BLaER1 treated with 17β-estradiol and CSF1 and Interleukin-3, amounts not matched to agents 10 nM and 100 nM (cell line): ENCODE results near the gene PPIL4.
A peak's percentile ranks its signal among the peaks of the same experiment; 100 is the strongest.

Source experiments
- H3K27ac ChIP-seq, 11 experiments: shearing (Covaris generic); formaldehyde crosslinking; 2 replicates each; pipeline ENCODE4 v1.8.1; 2022
- H3K27me3 ChIP-seq, 11 experiments: shearing (Covaris generic); formaldehyde crosslinking; 2 replicates each; pipeline ENCODE4 v1.8.1; 2022
- H3K36me3 ChIP-seq, 11 experiments: shearing (Covaris generic); formaldehyde crosslinking; 2 replicates each; pipeline ENCODE4 v1.8.1; 2022
- H3K4me1 ChIP-seq, 10 experiments: shearing (Covaris generic); formaldehyde crosslinking; 2 replicates each; pipeline ENCODE4 v1.8.1; 2022
- H3K4me2 ChIP-seq, 11 experiments: shearing (Covaris generic); formaldehyde crosslinking; 2 replicates each; pipeline ENCODE4 v1.8.1; 2022
- H3K4me3 ChIP-seq, 10 experiments: shearing (Covaris generic); formaldehyde crosslinking; 2 replicates each; pipeline ENCODE4 v1.8.1; 2022
- H3K9ac ChIP-seq, 11 experiments: shearing (Covaris generic); formaldehyde crosslinking; 2 replicates each; pipeline ENCODE4 v1.8.1; 2022
- H3K9me3 ChIP-seq, 11 experiments: shearing (Covaris generic); formaldehyde crosslinking; replicated peaks in 1 of 11; 2 replicates each; pipeline ENCODE4 v1.8.1; 2022
- H4K20me1 ChIP-seq, 11 experiments: shearing (Covaris generic); formaldehyde crosslinking; 2 replicates each; pipeline ENCODE4 v1.8.1; 2022
- Cebpa-rat ChIP-seq, 11 experiments: shearing (Covaris generic); IDR thresholded peaks; 2 replicates each; pipeline ENCODE4 v1.8.1; 2022

Gene PPIL4

GRCh38 chr6:149482545-149483333 is 63.1 kb downstream of the PPIL4 start:
- no peaks in the 10 kb centered on the region for H3K27me3 ChIP-seq
- peak overlapping the region; percentile 80 to 99 (median 94) for H3K27ac ChIP-seq
- no peaks in the 10 kb centered on the region for H3K9me3 ChIP-seq
- TF ChIP-seq Cebpa-rat (IDR thresholded peaks at IDR 0.05): no peak
- H3K4me2 ChIP-seq: peak overlapping the region; percentile 92 to 100 (median 98)
- H3K36me3 ChIP-seq: peaks cover 0 to 26% (median 0%) of the 10 kb centered on the region in 11 experiments; a peak in 6 of 22 replicates
- H3K9ac ChIP-seq: peak overlapping the region; percentile 80 to 94 (median 86)
- H3K4me1 ChIP-seq: peaks cover 50 to 89% (median 77%) of the 10 kb centered on the region in 10 experiments
- peak overlapping the region; percentile 57 to 73 (median 60) for H3K4me3 ChIP-seq
- H4K20me1 ChIP-seq: peaks cover 0 to 3% (median 0%) of the 10 kb centered on the region in 11 experiments; a peak in 3 of 22 replicates

DNA sequence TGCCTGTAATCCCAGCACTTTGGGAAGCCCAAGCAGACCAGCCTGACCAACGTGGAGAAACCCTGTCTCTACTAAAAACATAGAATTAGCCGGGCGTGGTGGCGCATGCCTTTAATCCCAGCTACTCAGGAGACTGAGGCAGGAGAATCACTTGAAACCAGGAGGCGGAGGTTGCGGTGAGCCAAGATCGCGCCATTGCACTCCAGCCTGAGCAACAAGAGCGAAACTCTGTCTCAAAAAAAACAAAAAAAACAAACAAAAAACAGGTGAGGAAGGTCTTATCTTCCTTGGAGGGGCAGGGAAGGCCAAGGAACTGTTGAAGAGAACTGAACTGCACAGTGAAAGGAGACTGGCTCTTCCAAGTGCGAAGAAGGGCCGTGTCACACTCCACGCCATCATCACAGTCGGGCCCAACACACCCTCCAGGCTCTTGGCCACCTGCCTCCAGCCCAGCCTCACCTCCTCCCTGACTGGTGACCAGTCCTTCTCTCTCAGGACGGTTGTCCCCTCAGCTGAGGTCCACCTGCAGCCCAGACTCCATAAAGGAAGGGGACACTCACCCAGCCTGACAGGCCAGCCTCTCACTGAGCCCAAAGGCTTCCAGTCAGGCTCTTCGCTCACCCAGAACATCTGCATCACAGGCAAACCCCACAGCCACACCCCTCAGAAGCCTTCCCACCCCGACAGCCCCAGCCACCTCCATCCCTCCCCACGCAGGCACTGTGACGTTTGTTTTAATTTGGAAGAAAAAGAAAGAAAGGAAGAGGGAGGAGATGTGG is 65.2 kb downstream of the PPIL4 start:
- Histone ChIP-seq H3K4me1 (peaks cover 52 to 90% (median 70%) of the 10 kb centered on the region in 10 experiments), H4K20me1 (peaks cover 0 to 24% (median 0%) of the 10 kb centered on the region in 11 experiments; a peak in 5 of 22 replicates), H3K4me3 (peak overlapping the region; percentile 57 to 73 (median 60)), H3K9me3 (no peaks in the 10 kb centered on the region), H3K27me3 (no peaks in the 10 kb centered on the region), H3K9ac (peak overlapping the region; percentile 80 to 94 (median 86)), H3K4me2 (peak overlapping the region; percentile 92 to 100 (median 98)), H3K36me3 (peaks cover 0 to 45% (median 7%) of the 10 kb centered on the region in 11 experiments; a peak in 11 of 22 replicates), H3K27ac (peak overlapping the region; percentile 80 to 99 (median 94))
- no peak for TF ChIP-seq Cebpa-rat (IDR thresholded peaks at IDR 0.05)

DNA sequence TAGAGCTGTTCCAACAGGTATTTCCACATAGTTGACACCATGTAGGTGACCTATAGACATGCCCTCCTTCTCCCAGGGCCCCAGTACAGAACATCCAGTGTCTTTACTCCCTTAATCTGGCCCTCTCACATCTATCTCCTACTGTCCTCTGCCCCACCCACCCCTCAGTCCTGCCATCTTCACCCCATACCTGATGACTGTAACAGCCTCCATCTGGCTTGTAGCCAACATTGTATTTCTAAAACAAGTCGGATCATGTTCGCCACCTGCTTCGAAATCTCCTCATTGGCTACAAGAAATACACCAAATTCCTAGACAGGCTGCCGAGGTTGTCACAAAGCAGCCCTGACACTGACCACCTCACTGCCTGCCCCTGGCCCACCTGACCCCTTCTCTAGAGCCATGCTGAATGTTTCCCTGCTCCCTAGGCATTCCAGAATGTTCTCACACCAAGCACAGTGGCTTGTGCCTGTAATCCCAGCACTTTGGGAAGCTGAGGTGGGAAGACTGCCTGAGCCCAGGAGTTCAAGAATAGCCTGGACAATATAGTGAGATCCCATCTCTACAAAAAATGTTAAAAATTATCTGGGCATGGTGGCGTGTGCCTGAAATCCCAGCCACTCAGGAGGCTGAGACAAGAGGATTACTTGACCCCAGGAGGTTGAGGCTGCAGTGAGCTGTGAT is 67.1 kb downstream of the PPIL4 start:
- peaks cover 10 to 60% (median 22%) of the 10 kb centered on the region in 11 experiments for H3K36me3 ChIP-seq
- peaks cover 0 to 43% (median 6%) of the 10 kb centered on the region in 11 experiments; a peak in 9 of 22 replicates for H4K20me1 ChIP-seq
- H3K9ac ChIP-seq: peak overlapping the region in 2 of 11 experiments; percentile 20 to 28; a peak in 2 of 22 replicates
- H3K4me3 ChIP-seq: no peak overlapping the region
- H3K4me1 ChIP-seq: peaks cover 63 to 93% (median 70%) of the 10 kb centered on the region in 10 experiments
- peak overlapping the region in 3 of 11 experiments; percentile 10 to 99 (median 90); a peak in 6 of 22 replicates for H3K27ac ChIP-seq
- no peaks in the 10 kb centered on the region for H3K9me3 ChIP-seq
- no peak for TF ChIP-seq Cebpa-rat (IDR thresholded peaks at IDR 0.05)
- peak overlapping the region; percentile 11 to 100 (median 98); a peak in 20 of 22 replicates for H3K4me2 ChIP-seq
- H3K27me3 ChIP-seq: no peaks in the 10 kb centered on the region

GRCh38 chr6:149477544-149477943 is 68.3 kb downstream of the PPIL4 start:
- no peaks in the 10 kb centered on the region for H3K9me3 ChIP-seq
- H3K27ac ChIP-seq: peak overlapping the region in 1 of 11 experiments; percentile 16; a peak in 1 of 22 replicates
- no peaks in the 10 kb centered on the region for H3K27me3 ChIP-seq
- H4K20me1 ChIP-seq: peaks cover 0 to 55% (median 6%) of the 10 kb centered on the region in 11 experiments; a peak in 10 of 22 replicates
- peak overlapping the region in 3 of 11 experiments; percentile 8 to 22 (median 12); a peak in 5 of 22 replicates for H3K4me2 ChIP-seq
- H3K9ac ChIP-seq: 0 out of 22 replicates have a peak overlapping the region, but pooled peaks of 1 of the 11 experiments have one; percentile 13
- no peak overlapping the region for H3K4me3 ChIP-seq
- H3K36me3 ChIP-seq: peaks cover 11 to 72% (median 33%) of the 10 kb centered on the region in 11 experiments
- no peak for TF ChIP-seq Cebpa-rat (IDR thresholded peaks at IDR 0.05)
- H3K4me1 ChIP-seq: peaks cover 60 to 93% (median 73%) of the 10 kb centered on the region in 10 experiments

DNA sequence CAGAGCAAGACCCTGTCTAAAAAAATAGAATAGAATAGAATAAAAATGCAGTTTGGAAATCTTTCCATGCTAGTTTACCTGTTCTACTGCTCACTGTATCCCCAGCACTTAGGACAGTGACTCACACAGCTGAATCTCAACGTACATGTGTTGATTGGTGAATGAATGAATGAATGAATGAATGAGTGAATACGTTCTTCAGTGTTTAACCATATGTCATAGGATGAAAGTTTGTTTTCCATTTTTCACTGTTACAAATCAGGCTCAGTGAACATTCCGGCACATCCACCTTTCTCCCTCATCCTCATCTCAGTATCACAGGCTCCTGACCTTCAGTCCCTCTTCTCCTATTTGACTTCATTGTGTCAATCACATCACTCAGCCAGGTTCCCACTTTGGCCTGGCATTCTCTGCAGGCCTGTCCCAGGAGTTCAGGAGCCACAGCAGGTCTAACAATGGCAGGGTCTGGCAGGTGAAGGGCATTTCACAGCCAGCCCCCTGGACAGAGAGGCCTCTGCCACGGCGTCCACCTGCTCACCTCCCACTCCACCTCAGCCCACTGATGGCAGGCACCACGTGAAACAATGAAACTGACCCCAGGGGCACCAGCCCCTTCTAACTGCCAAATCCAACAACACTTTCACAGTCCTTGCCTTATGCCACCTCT is 68.9 kb downstream of the PPIL4 start:
- H3K36me3 ChIP-seq: peaks cover 11 to 78% (median 36%) of the 10 kb centered on the region in 11 experiments
- H3K27me3 ChIP-seq: no peaks in the 10 kb centered on the region
- H4K20me1 ChIP-seq: peaks cover 0 to 61% (median 6%) of the 10 kb centered on the region in 11 experiments; a peak in 10 of 22 replicates
- no peaks in the 10 kb centered on the region for H3K9me3 ChIP-seq
- peak overlapping the region in 1 of 11 experiments; percentile 16; a peak in 1 of 22 replicates for H3K27ac ChIP-seq
- peak overlapping the region in 3 of 11 experiments; percentile 8 to 22 (median 12); a peak in 5 of 22 replicates for H3K4me2 ChIP-seq
- 0 out of 22 replicates have a peak overlapping the region, but pooled peaks of 1 of the 11 experiments have one; percentile 13 for H3K9ac ChIP-seq
- TF ChIP-seq Cebpa-rat (IDR thresholded peaks at IDR 0.05): no peak
- H3K4me1 ChIP-seq: peaks cover 56 to 94% (median 72%) of the 10 kb centered on the region in 10 experiments
- H3K4me3 ChIP-seq: no peak overlapping the region

DNA sequence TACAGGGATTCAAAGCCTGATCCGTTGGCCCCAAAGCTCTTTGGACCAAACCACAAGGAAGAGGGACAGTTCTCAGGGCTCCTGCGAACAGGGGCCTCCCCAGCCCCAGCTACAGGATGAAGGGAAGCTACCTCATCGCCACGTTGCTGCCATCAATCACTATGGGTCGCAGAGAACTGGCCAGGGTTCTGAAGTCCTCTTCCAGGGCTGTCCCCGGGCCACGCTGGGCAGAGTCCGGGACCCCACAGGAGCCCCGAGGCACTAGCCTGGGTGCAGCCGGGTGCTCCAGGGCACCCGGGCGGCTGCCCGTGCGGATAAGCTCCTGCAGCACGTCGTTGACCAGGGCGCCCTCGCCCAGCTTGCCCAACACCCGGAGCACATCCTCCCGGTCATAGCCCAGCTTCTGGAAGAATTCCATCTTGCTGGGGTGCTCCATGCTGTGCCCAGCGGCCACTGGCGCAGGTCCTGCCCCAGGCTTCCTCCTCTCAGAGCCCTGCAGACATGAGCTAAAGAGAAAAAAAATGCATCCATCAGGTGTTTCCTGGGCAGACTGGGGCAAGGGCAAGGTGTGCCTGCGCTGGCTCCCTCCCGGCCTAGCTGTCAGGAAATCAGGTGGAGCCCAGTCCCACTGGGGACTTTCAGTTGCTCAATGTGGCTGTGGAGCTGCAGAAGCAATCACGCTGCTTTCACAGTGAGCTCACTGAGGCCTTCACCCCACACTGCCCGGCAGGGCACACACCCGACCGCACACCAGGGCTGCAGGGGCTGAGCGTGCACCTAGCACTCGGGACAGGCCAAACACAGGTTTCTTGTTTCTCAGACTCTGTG is 71.5 kb downstream of the PPIL4 start:
- no peak for TF ChIP-seq Cebpa-rat (IDR thresholded peaks at IDR 0.05)
- peak overlapping the region in 4 of 11 experiments; percentile 11 to 42 (median 24); a peak in 3 of 22 replicates for H3K27ac ChIP-seq
- no peak overlapping the region for H3K4me3 ChIP-seq
- H3K4me1 ChIP-seq: peaks cover 35 to 94% (median 64%) of the 10 kb centered on the region in 10 experiments
- peaks cover 32 to 94% (median 60%) of the 10 kb centered on the region in 11 experiments for H3K36me3 ChIP-seq
- H3K27me3 ChIP-seq: no peaks in the 10 kb centered on the region
- H3K9me3 ChIP-seq: peaks cover 0 to 8% (median 0%) of the 10 kb centered on the region in 11 experiments; a peak in 4 of 22 replicates
- H4K20me1 ChIP-seq: peaks cover 0 to 81% (median 6%) of the 10 kb centered on the region in 11 experiments; a peak in 10 of 22 replicates
- H3K9ac ChIP-seq: peak overlapping the region in 3 of 11 experiments; percentile 8 to 35 (median 34); a peak in 2 of 22 replicates
- peak overlapping the region; percentile 5 to 64 (median 51); a peak in 17 of 22 replicates for H3K4me2 ChIP-seq
